ENCODE measurements around the gene CDK14.

Gene CDK14

DNA sequence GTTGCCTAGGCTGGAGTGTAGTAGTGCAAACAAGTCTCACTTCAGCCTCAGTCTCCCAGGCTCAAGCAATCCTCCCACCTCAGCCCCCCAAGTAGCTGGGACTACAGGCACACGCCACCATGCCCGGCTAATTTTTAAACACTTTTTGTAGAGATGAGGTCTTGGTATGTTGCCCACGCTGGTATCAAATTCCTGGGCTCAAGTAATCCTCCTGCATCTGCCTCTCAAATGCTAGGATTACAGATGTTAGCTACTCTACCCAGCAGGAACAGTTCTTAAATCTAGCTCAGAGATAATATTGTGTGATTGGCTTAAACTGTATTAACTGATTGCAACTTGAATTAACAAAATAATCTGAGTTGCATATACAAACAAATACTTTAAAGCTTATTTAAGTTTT is 82.9 kb downstream of the CDK14 start:
- no peak overlapping the region for H3K14ac ChIP-seq (ENCODE audit: low read length)
- no peak overlapping the region for H3K4me2 ChIP-seq (ENCODE audit: low read length)
- no peak overlapping the region for H2BK120ac ChIP-seq (ENCODE audit: insufficient read depth, low read length, poor library complexity)
- no peak overlapping the region for H3K4ac ChIP-seq (ENCODE audit: low read depth, low read length)
- no peak overlapping the region for H2AK5ac ChIP-seq (ENCODE audit: low read length)
- H4K12ac ChIP-seq (ENCODE audit: low read depth, low read length): no peak overlapping the region
- H4K91ac ChIP-seq (ENCODE audit: low read depth, low read length): no peak overlapping the region
- no peak overlapping the region for H3K23ac ChIP-seq (ENCODE audit: low read length)
- no peak for DNase-seq
- no peak overlapping the region for H3K9ac ChIP-seq (ENCODE audit: low read length)
- H4K8ac ChIP-seq (ENCODE audit: low read depth, low read length): no peak overlapping the region
- no peaks in the 10 kb centered on the region for H3K4me1 ChIP-seq (ENCODE audit: control insufficient read depth in 1 of 2, insufficient read depth in 2 of 2, low read length in 2 of 2)
- H3K18ac ChIP-seq (ENCODE audit: low read length): no peak overlapping the region
- no peaks in the 10 kb centered on the region for H3K9me3 ChIP-seq (ENCODE audit: insufficient read depth, low read depth, low read length)
- H3K79me1 ChIP-seq (ENCODE audit: low read length): no peaks in the 10 kb centered on the region
- no peak overlapping the region for H2BK12ac ChIP-seq (ENCODE audit: low read length)
- H3K27ac ChIP-seq (ENCODE audit: low read depth, low read length): no peak overlapping the region
- H3K4me3 ChIP-seq (ENCODE audit: low read depth, low read length): no peak overlapping the region
- no peak overlapping the region for H2AFZ ChIP-seq (ENCODE audit: insufficient read depth, low read length, poor library complexity)
- H3K79me2 ChIP-seq (ENCODE audit: control insufficient read depth, insufficient read depth, low read length, poor library complexity): no peaks in the 10 kb centered on the region
- no peaks in the 10 kb centered on the region for H3K27me3 ChIP-seq (ENCODE audit: insufficient read depth, low read length)
- no peak overlapping the region for H2BK5ac ChIP-seq (ENCODE audit: low read depth, low read length, poor library complexity)
- WGBS (ENCODE audit: extremely low coverage, insufficient coverage, insufficient read length): no CpG with 5 or more reads among the region's 3 CpGs
- H3K36me3 ChIP-seq (ENCODE audit: control insufficient read depth in 1 of 2, insufficient read depth in 2 of 2, low read length in 2 of 2): no peaks in the 10 kb centered on the region

DNA sequence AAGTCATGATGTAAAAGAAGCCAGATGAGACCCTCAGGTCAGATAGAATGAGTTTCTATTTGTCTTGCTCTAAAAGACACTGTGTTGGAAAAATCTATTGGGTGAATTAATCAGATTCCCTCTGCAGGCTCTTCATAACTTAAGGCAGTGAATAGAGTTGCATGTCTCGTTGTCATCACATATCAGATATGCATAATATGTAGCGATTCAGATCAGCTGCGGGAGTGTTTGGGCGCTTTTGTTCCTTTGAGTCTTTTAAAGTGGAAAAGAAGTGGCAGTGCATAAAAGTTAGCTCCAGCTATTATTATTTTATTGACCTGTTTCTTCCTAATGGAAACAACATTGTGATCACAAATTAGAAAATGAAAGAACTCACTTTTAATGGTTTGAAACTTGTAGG is 84.4 kb downstream of the CDK14 start:
- no peak overlapping the region for H2AFZ ChIP-seq (ENCODE audit: insufficient read depth, low read length, poor library complexity)
- no peak overlapping the region for H3K27ac ChIP-seq (ENCODE audit: low read depth, low read length)
- no peaks in the 10 kb centered on the region for H3K36me3 ChIP-seq (ENCODE audit: control insufficient read depth in 1 of 2, insufficient read depth in 2 of 2, low read length in 2 of 2)
- no peak overlapping the region for H3K4me2 ChIP-seq (ENCODE audit: low read length)
- H3K23ac ChIP-seq (ENCODE audit: low read length): no peak overlapping the region
- H3K4me1 ChIP-seq (ENCODE audit: control insufficient read depth in 1 of 2, insufficient read depth in 2 of 2, low read length in 2 of 2): no peaks in the 10 kb centered on the region
- H3K4me3 ChIP-seq (ENCODE audit: low read depth, low read length): no peak overlapping the region
- no peak overlapping the region for H4K91ac ChIP-seq (ENCODE audit: low read depth, low read length)
- H4K8ac ChIP-seq (ENCODE audit: low read depth, low read length): no peak overlapping the region
- no peak overlapping the region for H2BK12ac ChIP-seq (ENCODE audit: low read length)
- H4K12ac ChIP-seq (ENCODE audit: low read depth, low read length): no peak overlapping the region
- H3K18ac ChIP-seq (ENCODE audit: low read length): no peak overlapping the region
- peak; percentile 23 to 56 for DNase-seq
- H3K79me1 ChIP-seq (ENCODE audit: low read length): no peaks in the 10 kb centered on the region
- H3K4ac ChIP-seq (ENCODE audit: low read depth, low read length): no peak overlapping the region
- WGBS (ENCODE audit: extremely low coverage, insufficient coverage, insufficient read length): no CpG with 5 or more reads among the region's 4 CpGs
- H2AK5ac ChIP-seq (ENCODE audit: low read length): no peak overlapping the region
- no peaks in the 10 kb centered on the region for H3K27me3 ChIP-seq (ENCODE audit: insufficient read depth, low read length)
- H3K79me2 ChIP-seq (ENCODE audit: control insufficient read depth, insufficient read depth, low read length, poor library complexity): no peaks in the 10 kb centered on the region
- no peak overlapping the region for H2BK5ac ChIP-seq (ENCODE audit: low read depth, low read length, poor library complexity)
- no peak overlapping the region for H2BK120ac ChIP-seq (ENCODE audit: insufficient read depth, low read length, poor library complexity)
- H3K9ac ChIP-seq (ENCODE audit: low read length): no peak overlapping the region
- no peak overlapping the region for H3K14ac ChIP-seq (ENCODE audit: low read length)
- no peaks in the 10 kb centered on the region for H3K9me3 ChIP-seq (ENCODE audit: insufficient read depth, low read depth, low read length)

GRCh38 chr7:90681336-90682022 is 85.4 kb downstream of the CDK14 start:
- Histone ChIP-seq H3K79me2 (ENCODE audit: control insufficient read depth, insufficient read depth, low read length, poor library complexity) (no peaks in the 10 kb centered on the region), H3K4me1 (ENCODE audit: control insufficient read depth in 1 of 2, insufficient read depth in 2 of 2, low read length in 2 of 2) (no peaks in the 10 kb centered on the region), H4K8ac (ENCODE audit: low read depth, low read length) (no peak overlapping the region), H2AK5ac (ENCODE audit: low read length) (no peak overlapping the region), H2AFZ (ENCODE audit: insufficient read depth, low read length, poor library complexity) (no peak overlapping the region), H3K14ac (ENCODE audit: low read length) (no peak overlapping the region), H3K79me1 (ENCODE audit: low read length) (no peaks in the 10 kb centered on the region), H3K4me2 (ENCODE audit: low read length) (no peak overlapping the region), H3K9me3 (ENCODE audit: insufficient read depth, low read depth, low read length) (no peaks in the 10 kb centered on the region), H2BK5ac (ENCODE audit: low read depth, low read length, poor library complexity) (no peak overlapping the region), H2BK12ac (ENCODE audit: low read length) (no peak overlapping the region), H3K27ac (ENCODE audit: low read depth, low read length) (no peak overlapping the region), H3K9ac (ENCODE audit: low read length) (no peak overlapping the region), H3K4me3 (ENCODE audit: low read depth, low read length) (no peak overlapping the region), H3K36me3 (ENCODE audit: control insufficient read depth in 1 of 2, insufficient read depth in 2 of 2, low read length in 2 of 2) (no peaks in the 10 kb centered on the region), H4K91ac (ENCODE audit: low read depth, low read length) (no peak overlapping the region), H3K27me3 (ENCODE audit: insufficient read depth, low read length) (no peaks in the 10 kb centered on the region), H2BK120ac (ENCODE audit: insufficient read depth, low read length, poor library complexity) (no peak overlapping the region), H4K12ac (ENCODE audit: low read depth, low read length) (no peak overlapping the region), H3K18ac (ENCODE audit: low read length) (no peak overlapping the region), H3K23ac (ENCODE audit: low read length) (no peak overlapping the region), H3K4ac (ENCODE audit: low read depth, low read length) (no peak overlapping the region)
- DNase-seq: no peak
- no CpG with 5 or more reads among the region's 2 CpGs for WGBS (ENCODE audit: extremely low coverage, insufficient coverage, insufficient read length)

DNA sequence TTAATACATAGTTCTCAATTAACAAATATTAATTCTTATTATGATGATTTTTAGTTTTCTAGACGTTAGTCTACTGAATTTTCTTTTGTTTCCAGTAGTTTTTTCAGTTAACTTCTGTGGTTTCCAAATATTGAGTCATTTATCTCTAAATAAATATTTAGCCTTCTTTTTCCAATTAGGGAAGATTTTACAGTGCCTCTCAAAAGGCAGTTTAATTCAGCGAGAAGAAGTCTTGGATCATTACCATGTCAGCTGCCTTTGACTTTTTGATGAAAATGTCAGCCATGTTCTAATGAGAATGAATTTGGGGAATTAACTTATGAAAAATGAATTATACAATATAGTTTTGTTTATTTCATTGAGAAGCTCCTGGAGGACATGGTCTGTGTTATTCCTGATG is 90.0 kb downstream of the CDK14 start:
- H3K27ac ChIP-seq (ENCODE audit: low read depth, low read length): no peak overlapping the region
- H3K9me3 ChIP-seq (ENCODE audit: insufficient read depth, low read depth, low read length): no peaks in the 10 kb centered on the region
- no peak overlapping the region for H2BK5ac ChIP-seq (ENCODE audit: low read depth, low read length, poor library complexity)
- no peak overlapping the region for H2BK120ac ChIP-seq (ENCODE audit: insufficient read depth, low read length, poor library complexity)
- H3K4me3 ChIP-seq (ENCODE audit: low read depth, low read length): no peak overlapping the region
- H4K91ac ChIP-seq (ENCODE audit: low read depth, low read length): no peak overlapping the region
- no peak overlapping the region for H2AK5ac ChIP-seq (ENCODE audit: low read length)
- H4K8ac ChIP-seq (ENCODE audit: low read depth, low read length): no peak overlapping the region
- no peak overlapping the region for H3K4me2 ChIP-seq (ENCODE audit: low read length)
- no peak overlapping the region for H2BK12ac ChIP-seq (ENCODE audit: low read length)
- H3K36me3 ChIP-seq (ENCODE audit: control insufficient read depth in 1 of 2, insufficient read depth in 2 of 2, low read length in 2 of 2): no peaks in the 10 kb centered on the region
- no peak overlapping the region for H3K9ac ChIP-seq (ENCODE audit: low read length)
- H3K18ac ChIP-seq (ENCODE audit: low read length): no peak overlapping the region
- no peak overlapping the region for H3K4ac ChIP-seq (ENCODE audit: low read depth, low read length)
- no peak overlapping the region for H3K14ac ChIP-seq (ENCODE audit: low read length)
- no peaks in the 10 kb centered on the region for H3K79me2 ChIP-seq (ENCODE audit: control insufficient read depth, insufficient read depth, low read length, poor library complexity)
- no peaks in the 10 kb centered on the region for H3K4me1 ChIP-seq (ENCODE audit: control insufficient read depth in 1 of 2, insufficient read depth in 2 of 2, low read length in 2 of 2)
- H3K23ac ChIP-seq (ENCODE audit: low read length): no peak overlapping the region
- WGBS (ENCODE audit: extremely low coverage, insufficient coverage, insufficient read length): no CpG with 5 or more reads among the region's 2 CpGs
- no peak overlapping the region for H2AFZ ChIP-seq (ENCODE audit: insufficient read depth, low read length, poor library complexity)
- DNase-seq: no peak
- no peak overlapping the region for H4K12ac ChIP-seq (ENCODE audit: low read depth, low read length)
- H3K79me1 ChIP-seq (ENCODE audit: low read length): no peaks in the 10 kb centered on the region
- no peaks in the 10 kb centered on the region for H3K27me3 ChIP-seq (ENCODE audit: insufficient read depth, low read length)
